Upper lobe of left lung (tissue), 6 donors: ENCODE data around the gene RNF13. TPM values are rescaled to one million over a fixed set of nuclear protein-coding genes. Genes with fewer than 3 reads are reported as not detected.

Experiments used
- ATAC-seq, 2 donors: fragments of 200-7000 bp; cut with Tn5 transposase; one replicate each; pipeline ENCODE4 v1.9.1; 2022; ENCODE audit warnings: mild to moderate bottlenecking in 2 of 2, moderate library complexity in 2 of 2; ENCODE audit not compliant: low FRiP score in 2 of 2
- DNase-seq, 2 donors: peaks; one replicate each; pipeline ENCODE4 v3.0.0-alpha.2; 2019 to 2020
- H3K27ac ChIP-seq, 4 donors: fragments of 200-600 bp; sonication (generic); one replicate each; pipeline ENCODE4 v1.5.1; 2016 to 2019
- H3K27me3 ChIP-seq, 4 donors: fragments of 200-600 bp; sonication (generic); one replicate each; pipeline ENCODE4 v1.5.1; 2017 to 2019
- H3K36me3 ChIP-seq, 4 donors: fragments of 200-600 bp; sonication (generic); one replicate each; pipeline ENCODE4 v1.5.1; 2016 to 2019
- H3K4me1 ChIP-seq, 4 donors: fragments of 200-600 bp; sonication (generic); one replicate each; pipeline ENCODE4 v1.5.1; 2018 to 2019
- H3K4me3 ChIP-seq, 4 donors: fragments of 200-600 bp; sonication (generic); one replicate each; pipeline ENCODE4 v1.5.1; 2017 to 2019; ENCODE audit warnings: mild to moderate bottlenecking in 2 of 4, moderate library complexity in 1 of 4
- H3K9me3 ChIP-seq, 4 donors: fragments of 200-600 bp; sonication (generic); one replicate each; pipeline ENCODE4 v1.5.1; 2018 to 2019
- EP300 ChIP-seq, 4 donors: sonication (generic); formaldehyde crosslinking; IDR thresholded peaks; one replicate each; pipeline ENCODE4 v1.5.1; 2017; ENCODE audit warnings: antibody characterized with exemption in 4 of 4, control low read depth in 2 of 4
- POLR2A ChIP-seq, 4 donors: fragments of 450-650 bp; IDR thresholded peaks; one replicate each; pipeline ENCODE4 v1.5.1; 2016 to 2017; ENCODE audit warnings: antibody characterized with exemption in 4 of 4, mild to moderate bottlenecking in 2 of 4
- POLR2AphosphoS5 ChIP-seq, 2 donors: sonication (generic); formaldehyde crosslinking; IDR thresholded peaks; one replicate each; pipeline ENCODE4 v1.5.1; 2017; ENCODE audit warnings: antibody characterized with exemption in 2 of 2
- WGBS, 2 donors: methylation state at CpG; one replicate each; pipeline ENCODE4 v1.1.5; 2017 to 2018; 5-methylcytosine and 5-hydroxymethylcytosine counted together
- total RNA-seq, 6 donors: library from RNA; depleted of rRNA in 4 of 6; stranded (reverse); fragments of >200 nt in 4 of 6; gene quantifications; one replicate each; pipeline versions ENCODE4 v1.1.0 to v1.2.1, GENCODE V29; 2016 to 2021
- TF ChIP-seq, protein P1 (sequence below), 6 experiments: fragments of 450-650 bp in 4 of 6; fragments of 200-600 bp in 2 of 6; sonication (generic) in 2 of 6; IDR thresholded peaks; one replicate each; pipeline ENCODE4 v1.5.1; 2016 to 2019; ENCODE audit warnings: antibody characterized with exemption in 6 of 6
- donor health status: DM: no; HTN: no; CAD: no; lungs with moderate emphysema.
- donor health status: DM: no; HTN: yes; CAD: no; lungs with severe emphysema.

RNF13 gene
- total RNA-seq, 6 donors from 2014 or later, result 50.2 to 136 (median 101) TPM

DNA sequence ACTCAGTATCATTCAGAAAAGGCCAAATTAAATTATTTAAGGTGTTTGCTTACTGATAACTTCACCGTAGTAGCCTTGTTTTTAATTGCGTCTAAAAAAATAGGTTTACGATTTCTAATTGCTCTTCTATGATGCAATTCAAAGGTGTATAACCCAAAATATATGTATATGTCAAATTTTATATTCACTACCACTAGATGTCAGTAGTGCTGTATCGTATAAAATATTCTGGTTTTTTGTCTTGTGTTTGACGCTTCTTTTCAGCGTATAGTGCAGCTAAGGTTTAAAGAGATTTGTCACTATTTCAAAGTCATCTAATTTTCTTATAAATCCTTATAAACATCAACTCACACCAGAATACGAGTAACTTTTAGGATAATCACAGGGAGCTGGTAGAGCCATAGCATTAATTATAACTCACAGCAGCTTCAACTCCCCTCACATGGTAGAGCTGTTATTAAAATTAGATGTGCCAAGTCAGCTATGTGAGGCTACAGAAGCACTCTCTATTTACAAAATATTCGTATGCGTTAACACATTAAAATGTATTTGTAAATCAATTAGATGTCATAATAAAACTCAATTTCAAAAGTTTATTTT, 154.2 kb downstream of the RNF13 start:
- Histone ChIP-seq H3K9me3 (no peaks in the 10 kb centered on the region), H3K36me3 (peaks cover 0 to 1% (median 0%) of the 10 kb centered on the region in 4 donors), H3K4me1 (peaks cover 4 to 29% (median 10%) of the 10 kb centered on the region in 4 donors), H3K4me3 (no peak overlapping the region), H3K27me3 (peaks cover 0 to 7% (median 2%) of the 10 kb centered on the region in 4 donors), H3K27ac (no peak overlapping the region)
- WGBS, 2 donors, result 30 to 39% methylated on average over 9 of the region's 9 CpGs
- DNase-seq (no peak), ATAC-seq (no peak)
- TF ChIP-seq EP300 (IDR thresholded peaks at IDR 0.05) (no peak), POLR2A (IDR thresholded peaks at IDR 0.05) (no peak), POLR2AphosphoS5 (IDR thresholded peaks at IDR 0.05) (no peak)
- TF ChIP-seq, protein P1, sequence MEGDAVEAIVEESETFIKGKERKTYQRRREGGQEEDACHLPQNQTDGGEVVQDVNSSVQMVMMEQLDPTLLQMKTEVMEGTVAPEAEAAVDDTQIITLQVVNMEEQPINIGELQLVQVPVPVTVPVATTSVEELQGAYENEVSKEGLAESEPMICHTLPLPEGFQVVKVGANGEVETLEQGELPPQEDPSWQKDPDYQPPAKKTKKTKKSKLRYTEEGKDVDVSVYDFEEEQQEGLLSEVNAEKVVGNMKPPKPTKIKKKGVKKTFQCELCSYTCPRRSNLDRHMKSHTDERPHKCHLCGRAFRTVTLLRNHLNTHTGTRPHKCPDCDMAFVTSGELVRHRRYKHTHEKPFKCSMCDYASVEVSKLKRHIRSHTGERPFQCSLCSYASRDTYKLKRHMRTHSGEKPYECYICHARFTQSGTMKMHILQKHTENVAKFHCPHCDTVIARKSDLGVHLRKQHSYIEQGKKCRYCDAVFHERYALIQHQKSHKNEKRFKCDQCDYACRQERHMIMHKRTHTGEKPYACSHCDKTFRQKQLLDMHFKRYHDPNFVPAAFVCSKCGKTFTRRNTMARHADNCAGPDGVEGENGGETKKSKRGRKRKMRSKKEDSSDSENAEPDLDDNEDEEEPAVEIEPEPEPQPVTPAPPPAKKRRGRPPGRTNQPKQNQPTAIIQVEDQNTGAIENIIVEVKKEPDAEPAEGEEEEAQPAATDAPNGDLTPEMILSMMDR (IDR thresholded peaks at IDR 0.05), result peak in 4 of 6 experiments; percentile 43 to 51 (median 51)

DNA sequence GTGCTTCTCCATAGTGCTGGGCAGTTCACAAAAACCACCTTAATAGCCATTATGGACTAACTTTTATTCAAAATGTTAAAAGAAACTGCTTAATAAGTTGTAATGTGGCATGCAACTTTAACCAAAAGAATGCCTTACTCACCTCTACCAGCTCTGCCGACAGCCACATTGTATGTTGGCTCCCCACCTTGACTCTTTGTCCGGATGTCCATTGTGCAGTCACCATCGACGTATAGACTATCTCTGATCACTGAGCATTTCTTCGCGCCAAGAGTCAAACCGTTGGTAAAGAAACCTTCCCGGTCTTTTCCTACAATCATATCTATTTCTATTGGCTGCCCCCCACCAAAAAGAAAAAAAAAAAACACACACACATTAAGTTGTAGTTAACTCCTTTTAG, 155.2 kb downstream of the RNF13 start:
- Histone ChIP-seq H3K4me3 (no peak overlapping the region), H3K36me3 (no peaks in the 10 kb centered on the region), H3K27me3 (peaks cover 0 to 7% (median 2%) of the 10 kb centered on the region in 4 donors), H3K27ac (no peak overlapping the region), H3K9me3 (no peaks in the 10 kb centered on the region), H3K4me1 (peaks cover 4 to 29% (median 10%) of the 10 kb centered on the region in 4 donors)
- DNase-seq (no peak), ATAC-seq (no peak)
- 83 to 84% methylated on average over 8 of the region's 8 CpGs for WGBS, 2 donors
- TF ChIP-seq EP300 (IDR thresholded peaks at IDR 0.05) (no peak), POLR2A (IDR thresholded peaks at IDR 0.05) (no peak), POLR2AphosphoS5 (IDR thresholded peaks at IDR 0.05) (no peak)
- TF ChIP-seq, protein P1 (IDR thresholded peaks at IDR 0.05), result no peak

DNA sequence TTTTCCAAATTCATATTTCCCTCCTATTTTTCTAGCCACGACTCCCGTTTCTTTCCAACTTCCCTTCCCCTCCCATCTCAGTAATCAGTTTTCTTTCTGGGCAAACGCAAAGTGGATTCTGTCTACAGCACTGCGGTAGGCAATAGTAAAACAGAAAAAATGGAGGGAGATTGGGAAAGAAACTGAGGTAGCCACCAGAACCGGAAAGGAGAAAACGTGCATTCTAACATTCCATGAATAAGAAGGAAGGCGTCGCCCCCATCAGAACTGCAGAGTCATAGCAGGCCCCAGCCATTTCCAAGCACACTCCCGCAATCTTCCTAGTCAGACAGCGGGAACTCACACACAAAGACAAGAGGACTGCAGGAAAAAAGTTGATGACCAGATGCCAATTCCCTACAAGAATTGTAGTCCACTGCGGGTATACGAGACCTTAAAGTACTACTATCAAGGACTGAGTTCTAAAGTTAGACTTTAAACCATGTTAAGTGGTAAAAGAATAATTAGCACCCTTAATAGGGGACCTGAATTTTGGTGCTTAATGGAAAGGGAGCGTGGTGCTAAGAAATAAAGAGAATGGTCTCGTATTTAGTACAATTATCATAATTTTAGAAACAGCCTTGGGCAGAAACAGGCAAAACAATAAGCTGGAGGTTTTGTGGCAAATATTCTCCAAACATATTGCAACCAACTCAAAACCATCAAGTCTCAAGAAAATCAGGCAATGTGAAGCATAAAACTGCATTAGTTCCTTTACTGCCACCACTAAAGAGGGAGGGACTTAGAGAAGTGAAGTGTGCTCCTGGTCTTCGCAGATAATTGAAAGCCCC, 156.3 kb downstream of the RNF13 start:
- Histone ChIP-seq H3K4me3 (peak overlapping the region; percentile 71 to 84 (median 80)), H3K27ac (peak overlapping the region in 1 of 4 donors; percentile 87), H3K36me3 (no peaks in the 10 kb centered on the region), H3K4me1 (peaks cover 4 to 29% (median 10%) of the 10 kb centered on the region in 4 donors), H3K9me3 (no peaks in the 10 kb centered on the region), H3K27me3 (peaks cover 0 to 7% (median 2%) of the 10 kb centered on the region in 4 donors)
- WGBS, 2 donors, result 53 to 56% methylated on average over 15 of the region's 15 CpGs
- peak in 1 of 2 donors; percentile 32 for DNase-seq
- ATAC-seq, result peak in 1 of 2 donors; percentile 58
- TF ChIP-seq POLR2A (IDR thresholded peaks at IDR 0.05) (no peak), EP300 (IDR thresholded peaks at IDR 0.05) (no peak), POLR2AphosphoS5 (IDR thresholded peaks at IDR 0.05) (no peak)
- TF ChIP-seq, protein P1 (IDR thresholded peaks at IDR 0.05), result no peak

DNA sequence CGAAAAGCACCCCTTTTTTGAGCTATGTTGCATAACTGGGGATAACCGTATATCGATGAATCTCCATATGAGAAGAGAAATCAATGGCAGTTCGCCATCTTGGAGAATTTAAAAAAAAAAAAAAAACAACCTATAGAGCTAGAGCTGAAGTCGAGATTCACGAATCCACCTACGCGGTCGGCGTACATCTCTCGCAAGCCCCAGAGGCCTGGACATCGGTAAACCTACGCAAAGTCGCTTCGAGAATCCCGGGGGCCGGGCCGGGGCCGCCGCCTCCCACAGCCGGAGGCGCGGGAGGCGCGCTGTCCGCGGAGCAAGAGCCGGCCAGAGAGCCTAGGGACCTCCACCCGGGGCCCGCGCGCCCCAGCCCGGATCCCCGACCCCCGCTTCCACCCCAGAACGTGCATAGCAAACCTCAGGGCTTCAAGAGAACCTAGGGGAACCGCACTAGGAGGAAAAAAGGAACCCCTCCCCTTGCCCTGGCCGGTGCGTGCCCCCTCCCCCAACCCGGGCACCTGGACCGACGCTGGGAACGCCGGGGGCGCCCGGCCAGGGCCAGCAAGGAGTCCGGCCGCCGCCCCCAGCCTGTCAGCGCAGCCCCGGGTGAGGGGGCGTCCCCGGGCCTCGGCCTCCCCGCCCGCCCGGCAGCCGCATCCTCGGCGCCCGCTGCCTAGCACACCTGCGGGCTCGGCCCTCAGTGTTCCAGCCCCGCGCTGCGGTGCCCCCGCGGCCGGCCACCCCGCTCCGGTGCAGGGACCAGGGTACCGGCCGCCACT, 157.1 kb downstream of the RNF13 start:
- DNase-seq, result peak; percentile 84 to 95
- TF ChIP-seq, protein P1 (IDR thresholded peaks at IDR 0.05), result no peak
- TF ChIP-seq POLR2A (IDR thresholded peaks at IDR 0.05) (no peak), EP300 (IDR thresholded peaks at IDR 0.05) (no peak), POLR2AphosphoS5 (IDR thresholded peaks at IDR 0.05) (no peak)
- WGBS, 2 donors, result 1% methylated on average over 23 to 43 of the region's 73 CpGs
- ATAC-seq, result peak; percentile 80
- peaks cover 4 to 29% (median 10%) of the 10 kb centered on the region in 4 donors for H3K4me1 ChIP-seq
- H3K4me3 ChIP-seq, result peak overlapping the region; percentile 71 to 84 (median 80)
- no peaks in the 10 kb centered on the region for H3K9me3 ChIP-seq
- H3K36me3 ChIP-seq, result no peaks in the 10 kb centered on the region
- peak overlapping the region; percentile 47 to 87 (median 60) for H3K27ac ChIP-seq
- peaks cover 0 to 7% (median 2%) of the 10 kb centered on the region in 4 donors for H3K27me3 ChIP-seq
